Measurements from ENCODE around the gene CCSER1.

- TF ChIP-seq CTCF (conservative IDR thresholded peaks at IDR 0.05 in 1 of 2, IDR thresholded peaks at IDR 0.05 in 1 of 2; ENCODE audit: extremely low read depth in 1 of 2, insufficient read depth in 1 of 2, low read depth in 1 of 2, low read length in 2 of 2) = no peak
- no peak for TF ChIP-seq EZH2 (IDR thresholded peaks at IDR 0.05; ENCODE audit: borderline replicate concordance, low read length)
These were observed 448.2 kb downstream of the CCSER1 start for GRCh38 chr4:90575371-90575770.

Measured in mammary epithelial cell (primary cell).